GM12891 (cell line): ENCODE results near the gene MAPKAPK5.

Experiments used
- POLR2A ChIP-seq: IDR thresholded peaks from 2 replicates; pipeline ENCODE4 v1.6.1; 2011; ENCODE audit warnings: low read depth, low read length, control low read depth
- POLR2AphosphoS5 ChIP-seq: IDR thresholded peaks from 2 replicates; pipeline ENCODE4 v1.6.1; 2011; ENCODE audit warnings: low read depth, low read length, control low read depth
- POU2F2 ChIP-seq: IDR thresholded peaks from 2 replicates; pipeline ENCODE4 v1.6.1; 2011; ENCODE audit warnings: low read depth, mild to moderate bottlenecking, control low read depth, low read length, moderate library complexity
- SPI1 ChIP-seq: IDR thresholded peaks from 2 replicates; pipeline ENCODE4 v1.6.1; 2011; ENCODE audit warnings: low read depth, low read length, control low read depth
- TAF1 ChIP-seq: IDR thresholded peaks from 2 replicates; pipeline ENCODE4 v1.6.1; 2011; ENCODE audit warnings: low read depth, low read length, control low read depth

GRCh38 chr12:111867531-111867930, 25.5 kb downstream of the MAPKAPK5 start:
- no peak for TF ChIP-seq POLR2A
- TF ChIP-seq POLR2AphosphoS5 = no peak
- TF ChIP-seq SPI1 = no peak
- no peak for TF ChIP-seq TAF1
- no peak for TF ChIP-seq POU2F2
